Naive B cell (primary cell): Measurements from ENCODE around the gene PDIK1L. TPM values are rescaled to one million over a fixed set of nuclear protein-coding genes. Genes with fewer than 3 reads are reported as not detected.

Experiments used
- ATAC-seq, 2 donors: fragments of 150-1000 bp; cut with Tn5 transposase; 2 replicates each; pipeline ENCODE4 v1.10.0; 2021; ENCODE audit warnings: low read depth in 2 of 2, mild to moderate bottlenecking in 2 of 2, moderate library complexity in 2 of 2
- DNase-seq: peaks from one replicate; pipeline ENCODE4 v3.0.0; 2022
- H3K27ac Mint-ChIP-seq, 6 donors: one replicate each; pipeline ENCODE4 v1.8.0; 2020 to 2022; ENCODE audit warnings: mild to moderate bottlenecking in 6 of 6, mixed read lengths in 6 of 6, moderate library complexity in 5 of 6, inconsistent platforms in 2 of 6
- H3K27me3 Mint-ChIP-seq, 3 donors: one replicate each; pipeline ENCODE4 v1.8.0; 2021 to 2022; ENCODE audit warnings: mixed read lengths in 3 of 3, mild to moderate bottlenecking in 1 of 3
- H3K36me3 Mint-ChIP-seq, 2 donors: one replicate each; pipeline ENCODE4 v1.8.0; 2020 to 2022; ENCODE audit warnings: mixed read lengths in 2 of 2, inconsistent platforms in 1 of 2, mild to moderate bottlenecking in 1 of 2
- H3K4me1 Mint-ChIP-seq, 3 donors: one replicate each; pipeline ENCODE4 v1.8.0; 2020 to 2022; ENCODE audit warnings: mixed read lengths in 3 of 3, inconsistent platforms in 1 of 3, mild to moderate bottlenecking in 1 of 3, moderate library complexity in 1 of 3
- H3K4me3 Mint-ChIP-seq, 8 donors: one replicate each; pipeline ENCODE4 v1.8.0; 2020 to 2022; ENCODE audit warnings: mild to moderate bottlenecking in 8 of 8, mixed read lengths in 8 of 8, moderate library complexity in 8 of 8, inconsistent platforms in 2 of 8
- H3K9me3 Mint-ChIP-seq, 7 donors: one replicate each; pipeline ENCODE4 v1.8.0; 2020 to 2022; ENCODE audit warnings: mixed read lengths in 7 of 7, mild to moderate bottlenecking in 5 of 7, inconsistent platforms in 2 of 7, moderate library complexity in 1 of 7
- polyA plus RNA-seq, 6 donors: library from polyadenylated mRNA; unstranded; fragments of 300-500 nt; fragmentation: Illumina TruSeq; gene quantifications; one replicate each; pipeline ENCODE4 v1.2.3, GENCODE V29; 2021; ENCODE audit warnings: low read depth in 6 of 6

The PDIK1L gene
- polyA plus RNA-seq, 6 donors from 2014 or later, result 3.2 to 6.0 (median 4.9) TPM

- Mint-ChIP-seq H3K36me3 (no peaks in the 10 kb centered on the region), H3K4me1 (peaks cover 8 to 13% (median 11%) of the 10 kb centered on the region in 3 donors), H3K9me3 (peaks cover 0 to 15% (median 2%) of the 10 kb centered on the region in 7 donors), H3K4me3 (no peak overlapping the region), H3K27ac (no peak overlapping the region), H3K27me3 (peaks cover 0 to 9% (median 6%) of the 10 kb centered on the region in 3 donors)
- no peak for DNase-seq
- no peak for ATAC-seq
These were observed 20.7 kb downstream of the PDIK1L start for GRCh38 chr1:26132128-26132833.

GRCh38 chr1:26132834-26133167 is 21.2 kb downstream of the PDIK1L start:
- ATAC-seq (no peak), DNase-seq (no peak)
- peaks cover 3 to 8% (median 6%) of the 10 kb centered on the region in 3 donors for H3K4me1 Mint-ChIP-seq
- H3K27me3 Mint-ChIP-seq, result peaks cover 0 to 9% (median 6%) of the 10 kb centered on the region in 3 donors
- H3K4me3 Mint-ChIP-seq, result no peak overlapping the region
- no peaks in the 10 kb centered on the region for H3K36me3 Mint-ChIP-seq
- H3K9me3 Mint-ChIP-seq, result peaks cover 0 to 15% (median 2%) of the 10 kb centered on the region in 7 donors
- H3K27ac Mint-ChIP-seq, result no peak overlapping the region

GRCh38 chr1:26134466-26134865 is 22.8 kb downstream of the PDIK1L start:
- no peaks in the 10 kb centered on the region for H3K36me3 Mint-ChIP-seq
- H3K27ac Mint-ChIP-seq, result no peak overlapping the region
- H3K4me3 Mint-ChIP-seq, result no peak overlapping the region
- ATAC-seq (no peak), DNase-seq (no peak)
- no peaks in the 10 kb centered on the region for H3K4me1 Mint-ChIP-seq
- H3K9me3 Mint-ChIP-seq, result peaks cover 0 to 15% (median 2%) of the 10 kb centered on the region in 7 donors
- H3K27me3 Mint-ChIP-seq, result peaks cover 0 to 9% (median 6%) of the 10 kb centered on the region in 3 donors

- Mint-ChIP-seq H3K27me3 (no peaks in the 10 kb centered on the region), H3K4me1 (no peaks in the 10 kb centered on the region), H3K4me3 (no peak overlapping the region), H3K27ac (no peak overlapping the region), H3K36me3 (no peaks in the 10 kb centered on the region), H3K9me3 (peaks cover 0 to 13% (median 2%) of the 10 kb centered on the region in 7 donors)
- ATAC-seq, result no peak
- no peak for DNase-seq
These were observed 27.4 kb downstream of the PDIK1L start for GRCh38 chr1:26138974-26139558.

GRCh38 chr1:26142159-26142558 is 30.5 kb downstream of the PDIK1L start:
- DNase-seq (no peak), ATAC-seq (no peak)
- peaks cover 0 to 8% (median 6%) of the 10 kb centered on the region in 3 donors for H3K27me3 Mint-ChIP-seq
- no peaks in the 10 kb centered on the region for H3K9me3 Mint-ChIP-seq
- H3K27ac Mint-ChIP-seq, result no peak overlapping the region
- peaks cover 3 to 6% (median 5%) of the 10 kb centered on the region in 3 donors for H3K4me1 Mint-ChIP-seq
- H3K4me3 Mint-ChIP-seq, result no peak overlapping the region
- H3K36me3 Mint-ChIP-seq, result no peaks in the 10 kb centered on the region

GRCh38 chr1:26145041-26145959 is 33.7 kb downstream of the PDIK1L start:
- Mint-ChIP-seq H3K27me3 (peaks cover 5 to 19% (median 18%) of the 10 kb centered on the region in 3 donors), H3K4me1 (peaks cover 3 to 6% (median 5%) of the 10 kb centered on the region in 3 donors), H3K27ac (peak overlapping the region in 1 of 6 donors; percentile 47), H3K4me3 (peak overlapping the region in 1 of 8 donors; percentile 77), H3K9me3 (no peaks in the 10 kb centered on the region), H3K36me3 (no peaks in the 10 kb centered on the region)
- peak; percentile 76 to 81 for ATAC-seq
- DNase-seq, result peak; percentile 65

GRCh38 chr1:26145960-26146294 is 34.3 kb downstream of the PDIK1L start:
- Mint-ChIP-seq H3K4me1 (peaks cover 3 to 6% (median 5%) of the 10 kb centered on the region in 3 donors), H3K27me3 (peaks cover 5 to 19% (median 18%) of the 10 kb centered on the region in 3 donors)
- no peak for ATAC-seq

GRCh38 chr1:26148887-26149286 is 37.3 kb downstream of the PDIK1L start:
- no peak for ATAC-seq

More at GRCh38 chr1:26145960-26146294, 34.3 kb downstream of the PDIK1L start:
- Mint-ChIP-seq H3K36me3 (no peaks in the 10 kb centered on the region), H3K4me3 (no peak overlapping the region), H3K9me3 (no peaks in the 10 kb centered on the region), H3K27ac (no peak overlapping the region)
- DNase-seq, result no peak

GRCh38 chr1:26153966-26154532 is 42.4 kb downstream of the PDIK1L start:
- Mint-ChIP-seq H3K4me3 (no peak overlapping the region), H3K4me1 (peaks cover 0 to 6% (median 4%) of the 10 kb centered on the region in 3 donors), H3K9me3 (no peaks in the 10 kb centered on the region), H3K27me3 (peaks cover 26 to 55% (median 37%) of the 10 kb centered on the region in 3 donors), H3K27ac (no peak overlapping the region), H3K36me3 (no peaks in the 10 kb centered on the region)
- no peak for DNase-seq
- no peak for ATAC-seq

More at GRCh38 chr1:26148887-26149286, 37.3 kb downstream of the PDIK1L start:
- DNase-seq, result no peak
- no peaks in the 10 kb centered on the region for H3K9me3 Mint-ChIP-seq
- peak overlapping the region in 1 of 6 donors; percentile 71 for H3K27ac Mint-ChIP-seq
- peaks cover 8 to 22% (median 19%) of the 10 kb centered on the region in 3 donors for H3K27me3 Mint-ChIP-seq
- H3K4me3 Mint-ChIP-seq, result no peak overlapping the region
- H3K36me3 Mint-ChIP-seq, result no peaks in the 10 kb centered on the region
- H3K4me1 Mint-ChIP-seq, result peaks cover 3 to 6% (median 5%) of the 10 kb centered on the region in 3 donors

- peaks cover 0 to 6% (median 4%) of the 10 kb centered on the region in 3 donors for H3K4me1 Mint-ChIP-seq
These were observed 43.1 kb downstream of the PDIK1L start for GRCh38 chr1:26154750-26155149.

GRCh38 chr1:26155370-26156284 is 44.0 kb downstream of the PDIK1L start:
- Mint-ChIP-seq H3K27me3 (peaks cover 26 to 66% (median 41%) of the 10 kb centered on the region in 3 donors), H3K4me1 (peaks cover 0 to 6% (median 4%) of the 10 kb centered on the region in 3 donors), H3K27ac (no peak overlapping the region), H3K4me3 (no peak overlapping the region), H3K36me3 (no peaks in the 10 kb centered on the region), H3K9me3 (no peaks in the 10 kb centered on the region)
- ATAC-seq (no peak), DNase-seq (no peak)

More at GRCh38 chr1:26154750-26155149, 43.1 kb downstream of the PDIK1L start:
- Mint-ChIP-seq H3K9me3 (no peaks in the 10 kb centered on the region), H3K27me3 (peaks cover 26 to 62% (median 37%) of the 10 kb centered on the region in 3 donors), H3K27ac (no peak overlapping the region), H3K4me3 (no peak overlapping the region), H3K36me3 (no peaks in the 10 kb centered on the region)
- ATAC-seq (no peak), DNase-seq (no peak)

GRCh38 chr1:26156285-26157038 is 44.8 kb downstream of the PDIK1L start:
- ATAC-seq (no peak), DNase-seq (no peak)
- no peak overlapping the region for H3K4me3 Mint-ChIP-seq
- no peaks in the 10 kb centered on the region for H3K9me3 Mint-ChIP-seq
- H3K27me3 Mint-ChIP-seq, result peaks cover 26 to 74% (median 47%) of the 10 kb centered on the region in 3 donors
- H3K4me1 Mint-ChIP-seq, result peaks cover 2 to 6% (median 4%) of the 10 kb centered on the region in 3 donors
- no peak overlapping the region for H3K27ac Mint-ChIP-seq
- no peaks in the 10 kb centered on the region for H3K36me3 Mint-ChIP-seq
